Measurements from ENCODE around the gene RBM23. TPM values are rescaled to one million over a fixed set of nuclear protein-coding genes. Genes with fewer than 3 reads are reported as not detected.

RBM23 gene
- total and polyA plus RNA-seq, 2 of the 8 experiments (the other 6 are each of a cell fraction or from before 2014, with no cell fraction given): 41.2 to 43.3 TPM

DNA sequence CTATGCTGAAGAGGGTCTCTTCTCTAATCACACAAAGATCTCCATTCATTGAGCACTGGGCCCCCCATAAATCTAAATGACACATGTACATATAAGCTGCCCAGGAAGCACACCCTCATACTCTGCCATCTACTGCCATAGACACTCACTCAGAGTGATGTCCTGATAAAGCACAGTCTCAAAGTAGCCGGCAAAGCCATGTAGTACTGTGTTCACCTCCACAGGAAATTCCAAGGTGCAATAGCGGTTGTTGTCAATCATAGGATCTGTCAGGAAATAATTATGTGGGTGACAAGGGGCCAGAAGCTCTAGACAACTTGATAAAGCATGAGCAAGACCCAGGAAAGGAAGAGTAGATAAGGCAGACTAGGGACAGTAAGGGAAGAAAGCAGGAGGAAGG is 3.3 kb upstream of the RBM23 start:
- Histone ChIP-seq H3K9ac (replicated peaks in 1 of 4; ENCODE audit: extremely low read depth in 1 of 4, low read depth in 3 of 4, low read length in 3 of 4) (no peak overlapping the region), H3K79me1 (ENCODE audit: low read depth, low read length) (0 out of 2 replicates have a peak, but pooled peaks cover under 1% of the 10 kb centered on the region), H3K14ac (ENCODE audit: insufficient read length) (no peak overlapping the region), H4K91ac (replicated peaks; ENCODE audit: insufficient read length, low read length) (no peak overlapping the region), H3K36me3 (ENCODE audit: control insufficient read depth in 2 of 4, insufficient read depth in 4 of 4, low read length in 3 of 4) (peaks cover 30 to 70% (median 52%) of the 10 kb centered on the region in 4 experiments), H4K5ac (ENCODE audit: insufficient read length, low read depth, low read length) (no peak overlapping the region), H2BK12ac (ENCODE audit: low read depth, low read length) (no peak overlapping the region), H2AFZ (ENCODE audit: low read length) (no peak overlapping the region), H2BK20ac (ENCODE audit: low read length) (no peak overlapping the region), H2AK5ac (ENCODE audit: low read depth, low read length) (no peak overlapping the region), H3K18ac (ENCODE audit: extremely low read depth, low read length) (no peak overlapping the region), H2BK120ac (replicated peaks; ENCODE audit: low read depth, low read length) (no peak overlapping the region), H3K79me2 (ENCODE audit: control insufficient read depth in 1 of 2, insufficient read depth in 2 of 2, low read length in 2 of 2) (peaks cover 0 to 15% of the 10 kb centered on the region in 2 experiments; a peak in 2 of 4 replicates), H3K56ac (replicated peaks; ENCODE audit: insufficient read length, low read depth, low read length) (no peak overlapping the region), H3K23ac (ENCODE audit: insufficient read length) (no peak overlapping the region), H2BK15ac (ENCODE audit: low read length) (no peak overlapping the region), H3K4me3 (ENCODE audit: extremely low read depth in 1 of 4, insufficient read depth in 2 of 4, low read depth in 3 of 4, low read length in 4 of 4) (no peak overlapping the region), H3K9me3 (ENCODE audit: insufficient read depth in 2 of 2, low read depth in 1 of 2, low read length in 1 of 2) (no peaks in the 10 kb centered on the region), H4K20me1 (replicated peaks in 1 of 2; ENCODE audit: control insufficient read depth in 1 of 2, insufficient read depth in 2 of 2, low read length in 2 of 2) (peaks cover 0 to 2% of the 10 kb centered on the region in 2 experiments), H3K4ac (replicated peaks; ENCODE audit: insufficient read length, low read depth, low read length) (no peak overlapping the region), H3K4me1 (replicated peaks in 1 of 4; ENCODE audit: control insufficient read depth in 3 of 4, insufficient read depth in 4 of 4, low read length in 3 of 4) (peaks cover 0 to 7% (median 3%) of the 10 kb centered on the region in 4 experiments; a peak in 5 of 7 replicates), H3K27ac (ENCODE audit: low read depth, low read length) (no peak overlapping the region), H3K23me2 (ENCODE audit: low read depth, low read length) (peaks cover 4% of the 10 kb centered on the region; the same call in 1 of the 2 replicates), H3K27me3 (replicated peaks in 1 of 4; ENCODE audit: control insufficient read depth in 3 of 4, extremely low read depth in 1 of 4, insufficient read depth in 3 of 4, low read length in 3 of 4) (no peaks in the 10 kb centered on the region; a peak in 1 of 7 replicates), H3K4me2 (ENCODE audit: insufficient read depth in 1 of 2, low read depth in 2 of 2, low read length in 2 of 2) (no peak overlapping the region), H4K8ac (ENCODE audit: extremely low read depth, insufficient read depth, low read length) (no peak overlapping the region), H2BK5ac (ENCODE audit: low read depth, low read length) (no peak overlapping the region)
- 92% methylated on average over 2 of the region's 2 CpGs; no CpG with 5 or more reads in 1 of the 2 experiments for WGBS, 2 experiments (ENCODE audit: extremely low coverage in 1 of 2, insufficient coverage in 1 of 2, insufficient read length in 1 of 2, insufficient replicate concordance in 2 of 2, low coverage in 1 of 2, low lambda C conversion rate in 2 of 2, missing lambda C conversion rate in 1 of 2)
- no peak for FAIRE-seq
- no peak for DNase-seq (ENCODE audit: low read depth in 1 of 2, low spot score in 2 of 2)
- no peak for TF ChIP-seq SAP30 (IDR thresholded peaks at IDR 0.05; ENCODE audit: insufficient read depth, insufficient replicate concordance, low read length)
- no peak for TF ChIP-seq EP300 (IDR thresholded peaks at IDR 0.05; ENCODE audit: borderline replicate concordance in 1 of 2, low read depth in 2 of 2, low read length in 2 of 2)
- no peak for TF ChIP-seq TEAD4 (IDR thresholded peaks at IDR 0.05; ENCODE audit: low read depth, low read length)
- TF ChIP-seq GTF2F1 (IDR thresholded peaks at IDR 0.05; ENCODE audit: borderline replicate concordance, low read depth, low read length): no peak
- no peak for TF ChIP-seq BCL11A (IDR thresholded peaks at IDR 0.05; ENCODE audit: low read depth in 2 of 2, low read length in 2 of 2)
- TF ChIP-seq, protein P1, sequence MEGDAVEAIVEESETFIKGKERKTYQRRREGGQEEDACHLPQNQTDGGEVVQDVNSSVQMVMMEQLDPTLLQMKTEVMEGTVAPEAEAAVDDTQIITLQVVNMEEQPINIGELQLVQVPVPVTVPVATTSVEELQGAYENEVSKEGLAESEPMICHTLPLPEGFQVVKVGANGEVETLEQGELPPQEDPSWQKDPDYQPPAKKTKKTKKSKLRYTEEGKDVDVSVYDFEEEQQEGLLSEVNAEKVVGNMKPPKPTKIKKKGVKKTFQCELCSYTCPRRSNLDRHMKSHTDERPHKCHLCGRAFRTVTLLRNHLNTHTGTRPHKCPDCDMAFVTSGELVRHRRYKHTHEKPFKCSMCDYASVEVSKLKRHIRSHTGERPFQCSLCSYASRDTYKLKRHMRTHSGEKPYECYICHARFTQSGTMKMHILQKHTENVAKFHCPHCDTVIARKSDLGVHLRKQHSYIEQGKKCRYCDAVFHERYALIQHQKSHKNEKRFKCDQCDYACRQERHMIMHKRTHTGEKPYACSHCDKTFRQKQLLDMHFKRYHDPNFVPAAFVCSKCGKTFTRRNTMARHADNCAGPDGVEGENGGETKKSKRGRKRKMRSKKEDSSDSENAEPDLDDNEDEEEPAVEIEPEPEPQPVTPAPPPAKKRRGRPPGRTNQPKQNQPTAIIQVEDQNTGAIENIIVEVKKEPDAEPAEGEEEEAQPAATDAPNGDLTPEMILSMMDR (IDR thresholded peaks at IDR 0.05; ENCODE audit: control extremely low read depth in 1 of 3, insufficient read depth in 1 of 3, low read depth in 1 of 3, low read length in 3 of 3): no peak
- no peak for TF ChIP-seq NANOG (IDR thresholded peaks at IDR 0.05; ENCODE audit: insufficient read depth, low read depth, low read length, poor library complexity, severe bottlenecking)
- ChIA-PET CTCF (ENCODE audit: partially characterized antibody) (interaction anchor here (1.0 kb wide), 1 partner anchor 147 kb away, joined by 3 read pairs; no protein-coding TSS in a partner anchor), POLR2A (ENCODE audit: partially characterized antibody) (interaction anchor here (1.5 kb wide), 1 partner anchor 147 kb away, joined by 4 read pairs; no protein-coding TSS in a partner anchor)
